GM23338 (cell line): ENCODE measurements around the gene KCNK3.

ENCODE experiments used
- CREB1 ChIP-seq: fragments of 250-450 bp; sonication (Bioruptor Pico); IDR thresholded peaks from 2 replicates; pipeline ENCODE4 v1.5.0; 2020; ENCODE audit warnings: low read depth, mild to moderate bottlenecking, moderate library complexity
- CTCF ChIP-seq, 2 experiments: fragments of 200-600 bp in 1 of 2; sonication (generic) in 1 of 2; conservative IDR thresholded peaks; 2 replicates each; pipeline versions ENCODE4 v1.5.1 to v1.6.1; 2016 to 2017; ENCODE audit warnings: antibody characterized with exemption in 2 of 2, low read depth in 2 of 2, mild to moderate bottlenecking in 2 of 2, moderate library complexity in 1 of 2
- EZH2 ChIP-seq: fragments of 200-600 bp; sonication (generic); IDR thresholded peaks from one replicate; pipeline ENCODE4 v1.8.0; 2017; ENCODE audit warnings: antibody characterized with exemption, mild to moderate bottlenecking, low read depth; ENCODE audit not compliant: unreplicated experiment
- EZH2phosphoT487 ChIP-seq: fragments of 200-600 bp; sonication (generic); IDR thresholded peaks from one replicate; pipeline ENCODE4 v1.8.1; 2018; ENCODE audit warnings: antibody characterized with exemption; ENCODE audit not compliant: unreplicated experiment
- JUNB ChIP-seq: IDR thresholded peaks from one replicate; pipeline ENCODE4 v1.6.1; 2016; ENCODE audit warnings: antibody characterized with exemption; ENCODE audit not compliant: unreplicated experiment
- NANOG ChIP-seq: IDR thresholded peaks from 2 replicates; pipeline ENCODE4 v1.6.1; 2016; ENCODE audit warnings: antibody characterized with exemption, borderline replicate concordance
- POLR2AphosphoS5 ChIP-seq: IDR thresholded peaks from 2 replicates; pipeline ENCODE4 v1.6.1; 2016; ENCODE audit warnings: antibody characterized with exemption, low read depth
- TF ChIP-seq, protein P1 (sequence below): IDR thresholded peaks from one replicate; pipeline ENCODE4 v1.6.1; 2018; ENCODE audit warnings: antibody characterized with exemption; ENCODE audit not compliant: unreplicated experiment

- TF ChIP-seq CTCF (conservative IDR thresholded peaks at IDR 0.05; ENCODE audit: low read depth in 2 of 2) = no peak
- TF ChIP-seq EZH2phosphoT487 = no peak
- TF ChIP-seq JUNB = no peak
- no peak for TF ChIP-seq NANOG
- TF ChIP-seq EZH2 = no peak
- TF ChIP-seq POLR2AphosphoS5 = no peak
- TF ChIP-seq, protein P1, sequence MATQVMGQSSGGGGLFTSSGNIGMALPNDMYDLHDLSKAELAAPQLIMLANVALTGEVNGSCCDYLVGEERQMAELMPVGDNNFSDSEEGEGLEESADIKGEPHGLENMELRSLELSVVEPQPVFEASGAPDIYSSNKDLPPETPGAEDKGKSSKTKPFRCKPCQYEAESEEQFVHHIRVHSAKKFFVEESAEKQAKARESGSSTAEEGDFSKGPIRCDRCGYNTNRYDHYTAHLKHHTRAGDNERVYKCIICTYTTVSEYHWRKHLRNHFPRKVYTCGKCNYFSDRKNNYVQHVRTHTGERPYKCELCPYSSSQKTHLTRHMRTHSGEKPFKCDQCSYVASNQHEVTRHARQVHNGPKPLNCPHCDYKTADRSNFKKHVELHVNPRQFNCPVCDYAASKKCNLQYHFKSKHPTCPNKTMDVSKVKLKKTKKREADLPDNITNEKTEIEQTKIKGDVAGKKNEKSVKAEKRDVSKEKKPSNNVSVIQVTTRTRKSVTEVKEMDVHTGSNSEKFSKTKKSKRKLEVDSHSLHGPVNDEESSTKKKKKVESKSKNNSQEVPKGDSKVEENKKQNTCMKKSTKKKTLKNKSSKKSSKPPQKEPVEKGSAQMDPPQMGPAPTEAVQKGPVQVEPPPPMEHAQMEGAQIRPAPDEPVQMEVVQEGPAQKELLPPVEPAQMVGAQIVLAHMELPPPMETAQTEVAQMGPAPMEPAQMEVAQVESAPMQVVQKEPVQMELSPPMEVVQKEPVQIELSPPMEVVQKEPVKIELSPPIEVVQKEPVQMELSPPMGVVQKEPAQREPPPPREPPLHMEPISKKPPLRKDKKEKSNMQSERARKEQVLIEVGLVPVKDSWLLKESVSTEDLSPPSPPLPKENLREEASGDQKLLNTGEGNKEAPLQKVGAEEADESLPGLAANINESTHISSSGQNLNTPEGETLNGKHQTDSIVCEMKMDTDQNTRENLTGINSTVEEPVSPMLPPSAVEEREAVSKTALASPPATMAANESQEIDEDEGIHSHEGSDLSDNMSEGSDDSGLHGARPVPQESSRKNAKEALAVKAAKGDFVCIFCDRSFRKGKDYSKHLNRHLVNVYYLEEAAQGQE = no peak
- no peak for TF ChIP-seq CREB1 (CRISPR knock-in tag)
These were observed 6.8 kb downstream of the KCNK3 start for GRCh38 chr2:26699295-26699694.
